Measurements from ENCODE around the gene RHBDD1. TPM values are rescaled to one million over a fixed set of nuclear protein-coding genes. Genes with fewer than 3 reads are reported as not detected.

The RHBDD1 gene
- total and polyA plus RNA-seq, 2 donors (not counting 1 experiment from before 2014, with no cell fraction given) = 21.2 to 128 TPM

GRCh38 chr2:226882606-226883005 lies 46.8 kb downstream of the RHBDD1 start:
- Histone ChIP-seq H3K27ac (ENCODE audit: low read length in 2 of 2) (no peak overlapping the region), H4K20me1 (ENCODE audit: control insufficient read depth, insufficient read depth, low read length, poor library complexity, severe bottlenecking) (no peaks in the 10 kb centered on the region), H3K36me3 (replicated peaks in 1 of 2; ENCODE audit: control extremely low read depth in 1 of 2, control insufficient read depth in 1 of 2, extremely low read depth in 1 of 2, insufficient read depth in 2 of 2, low read length in 1 of 2) (peaks cover 0 to 20% of the 10 kb centered on the region in 2 experiments), H3K4me1 (ENCODE audit: control insufficient read depth in 2 of 2, insufficient read depth in 2 of 2, low read length in 2 of 2) (no peaks in the 10 kb centered on the region), H3K27me3 (replicated peaks in 1 of 4; ENCODE audit: control extremely low read depth in 1 of 4, control insufficient read depth in 3 of 4, insufficient read depth in 4 of 4, low read length in 3 of 4) (no peaks in the 10 kb centered on the region), H3K4me2 (replicated peaks; ENCODE audit: low read depth, low read length, poor library complexity, severe bottlenecking) (no peak overlapping the region), H3K9me3 (ENCODE audit: control extremely low read depth in 1 of 3, control insufficient read depth in 2 of 3, insufficient read depth in 1 of 3, low read length in 2 of 3) (peaks cover 0 to 2% (median 0%) of the 10 kb centered on the region in 3 donors), H2AFZ (ENCODE audit: insufficient read depth, low read depth, low read length, poor library complexity, severe bottlenecking) (no peak overlapping the region), H3K9ac (ENCODE audit: low read length) (no peak overlapping the region), H3K79me2 (ENCODE audit: control insufficient read depth, insufficient read depth, low read length) (peaks cover 21% of the 10 kb centered on the region), H3K4me3 (ENCODE audit: control extremely low read depth in 1 of 5, extremely low read depth in 1 of 5, insufficient read depth in 1 of 5, low read depth in 2 of 5, low read length in 4 of 5) (no peak overlapping the region)
- POLR2A ChIA-PET = interaction anchor here (1.0 kb wide), 1 partner anchor 18 kb away, joined by 3 read pairs; no protein-coding TSS in a partner anchor
- Mint-ChIP-seq H3K4me3 (no peak overlapping the region), H3K9me3 (ENCODE audit: insufficient read depth) (peaks cover 2% of the 10 kb centered on the region), H3K27me3 (no peaks in the 10 kb centered on the region), H3K27ac (no peak overlapping the region), H3K4me1 (peaks cover 26% of the 10 kb centered on the region)
- no CpG with 5 or more reads among the region's 4 CpGs for WGBS (ENCODE audit: insufficient coverage)
- ATAC-seq (ENCODE audit: low read depth) (no peak), DNase-seq (no peak)
- intact Hi-C loops (cut with micrococcal nuclease) = no loop called here
- TF ChIP-seq EZH2 (IDR thresholded peaks at IDR 0.05; ENCODE audit: borderline replicate concordance, insufficient read depth, low read depth, low read length, poor library complexity, severe bottlenecking) (no peak), CTCF (IDR thresholded peaks at IDR 0.05) (no peak)
- CTCF ChIA-PET = no interaction called here

- no peak for ATAC-seq (ENCODE audit: low read depth)
- Histone ChIP-seq H3K27ac (ENCODE audit: low read length in 2 of 2) (no peak overlapping the region), H3K79me2 (ENCODE audit: control insufficient read depth, insufficient read depth, low read length) (peaks cover 18% of the 10 kb centered on the region), H3K4me3 (ENCODE audit: control extremely low read depth in 1 of 5, extremely low read depth in 1 of 5, insufficient read depth in 1 of 5, low read depth in 2 of 5, low read length in 4 of 5) (no peak overlapping the region), H2AFZ (ENCODE audit: insufficient read depth, low read depth, low read length, poor library complexity, severe bottlenecking) (no peak overlapping the region), H3K36me3 (replicated peaks in 1 of 2; ENCODE audit: control extremely low read depth in 1 of 2, control insufficient read depth in 1 of 2, extremely low read depth in 1 of 2, insufficient read depth in 2 of 2, low read length in 1 of 2) (peaks cover 0 to 16% of the 10 kb centered on the region in 2 experiments), H3K27me3 (replicated peaks in 1 of 4; ENCODE audit: control extremely low read depth in 1 of 4, control insufficient read depth in 3 of 4, insufficient read depth in 4 of 4, low read length in 3 of 4) (no peaks in the 10 kb centered on the region), H3K9me3 (ENCODE audit: control extremely low read depth in 1 of 3, control insufficient read depth in 2 of 3, insufficient read depth in 1 of 3, low read length in 2 of 3) (peaks cover 0 to 2% (median 0%) of the 10 kb centered on the region in 3 donors), H3K4me2 (replicated peaks; ENCODE audit: low read depth, low read length, poor library complexity, severe bottlenecking) (no peak overlapping the region), H4K20me1 (ENCODE audit: control insufficient read depth, insufficient read depth, low read length, poor library complexity, severe bottlenecking) (no peaks in the 10 kb centered on the region), H3K9ac (ENCODE audit: low read length) (no peak overlapping the region), H3K4me1 (ENCODE audit: control insufficient read depth in 2 of 2, insufficient read depth in 2 of 2, low read length in 2 of 2) (no peaks in the 10 kb centered on the region)
- intact Hi-C loops (cut with micrococcal nuclease) = no loop called here
- ChIA-PET POLR2A (no interaction called here), CTCF (no interaction called here)
- Mint-ChIP-seq H3K9me3 (ENCODE audit: insufficient read depth) (peaks cover 2% of the 10 kb centered on the region), H3K4me1 (peaks cover 26% of the 10 kb centered on the region), H3K4me3 (no peak overlapping the region), H3K27ac (no peak overlapping the region), H3K27me3 (no peaks in the 10 kb centered on the region)
- WGBS (ENCODE audit: insufficient coverage) = no CpG with 5 or more reads among the region's 4 CpGs
- TF ChIP-seq EZH2 (IDR thresholded peaks at IDR 0.05; ENCODE audit: borderline replicate concordance, insufficient read depth, low read depth, low read length, poor library complexity, severe bottlenecking) = no peak
- DNase-seq = no peak
Measured at GRCh38 chr2:226883296-226883795, 47.5 kb downstream of the RHBDD1 start.
